Endothelial cell (in vitro differentiated cells): ENCODE data around the gene DACH1. TPM values are rescaled to one million over a fixed set of nuclear protein-coding genes. Genes with fewer than 3 reads are reported as not detected.

ENCODE experiments used
- DNase-seq: peaks from one replicate; pipeline ENCODE4 v3.0.0; 2021; ENCODE audit warnings: low spot score
- H3K27ac Mint-ChIP-seq: one replicate; pipeline ENCODE4 v1.8.0; 2021; ENCODE audit warnings: mixed read lengths, inconsistent platforms; ENCODE audit not compliant: unreplicated experiment
- H3K27me3 Mint-ChIP-seq: one replicate; pipeline ENCODE4 v1.8.0; 2021; ENCODE audit warnings: mild to moderate bottlenecking, moderate library complexity, mixed read lengths, inconsistent platforms; ENCODE audit not compliant: unreplicated experiment
- H3K36me3 Mint-ChIP-seq: one replicate; pipeline ENCODE4 v1.8.0; 2021; ENCODE audit warnings: mild to moderate bottlenecking, low read depth, mixed read lengths, inconsistent platforms; ENCODE audit not compliant: unreplicated experiment
- H3K4me1 Mint-ChIP-seq: one replicate; pipeline ENCODE4 v1.8.0; 2021; ENCODE audit warnings: mild to moderate bottlenecking, mixed read lengths, inconsistent platforms; ENCODE audit not compliant: unreplicated experiment
- H3K4me3 Mint-ChIP-seq: one replicate; pipeline ENCODE4 v1.8.0; 2021; ENCODE audit warnings: mild to moderate bottlenecking, mixed read lengths, inconsistent platforms; ENCODE audit not compliant: unreplicated experiment
- H3K9me3 Mint-ChIP-seq: one replicate; pipeline ENCODE4 v1.8.0; 2021; ENCODE audit warnings: mixed read lengths, inconsistent platforms; ENCODE audit not compliant: unreplicated experiment
- total RNA-seq: library from RNA; stranded (reverse); fragmentation: NEBNext Ultra II Directional; extraction: Animal tissue kit (Norgen Biotek cat#: 25700); gene quantifications from one replicate; pipeline ENCODE4 v1.2.1, GENCODE V29; 2021; ENCODE audit not compliant: unreplicated experiment
- TF ChIP-seq, protein P1 (sequence below): fragments of 200-600 bp; sonication (generic); IDR thresholded peaks from one replicate; pipeline ENCODE4 v1.5.0; 2021; ENCODE audit warnings: antibody characterized with exemption; ENCODE audit not compliant: unreplicated experiment

DACH1 gene
- total RNA-seq, 1 donor from 2014 or later: 36.4 TPM

GRCh38 chr13:71536201-71536600 is 330.8 kb downstream of the DACH1 start:
- TF ChIP-seq, protein P1, sequence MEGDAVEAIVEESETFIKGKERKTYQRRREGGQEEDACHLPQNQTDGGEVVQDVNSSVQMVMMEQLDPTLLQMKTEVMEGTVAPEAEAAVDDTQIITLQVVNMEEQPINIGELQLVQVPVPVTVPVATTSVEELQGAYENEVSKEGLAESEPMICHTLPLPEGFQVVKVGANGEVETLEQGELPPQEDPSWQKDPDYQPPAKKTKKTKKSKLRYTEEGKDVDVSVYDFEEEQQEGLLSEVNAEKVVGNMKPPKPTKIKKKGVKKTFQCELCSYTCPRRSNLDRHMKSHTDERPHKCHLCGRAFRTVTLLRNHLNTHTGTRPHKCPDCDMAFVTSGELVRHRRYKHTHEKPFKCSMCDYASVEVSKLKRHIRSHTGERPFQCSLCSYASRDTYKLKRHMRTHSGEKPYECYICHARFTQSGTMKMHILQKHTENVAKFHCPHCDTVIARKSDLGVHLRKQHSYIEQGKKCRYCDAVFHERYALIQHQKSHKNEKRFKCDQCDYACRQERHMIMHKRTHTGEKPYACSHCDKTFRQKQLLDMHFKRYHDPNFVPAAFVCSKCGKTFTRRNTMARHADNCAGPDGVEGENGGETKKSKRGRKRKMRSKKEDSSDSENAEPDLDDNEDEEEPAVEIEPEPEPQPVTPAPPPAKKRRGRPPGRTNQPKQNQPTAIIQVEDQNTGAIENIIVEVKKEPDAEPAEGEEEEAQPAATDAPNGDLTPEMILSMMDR: no peak
- no peak for DNase-seq
- Mint-ChIP-seq H3K36me3 (no peaks in the 10 kb centered on the region), H3K27ac (no peak overlapping the region), H3K27me3 (no peaks in the 10 kb centered on the region), H3K4me1 (no peaks in the 10 kb centered on the region), H3K4me3 (no peak overlapping the region), H3K9me3 (no peaks in the 10 kb centered on the region)

DNA sequence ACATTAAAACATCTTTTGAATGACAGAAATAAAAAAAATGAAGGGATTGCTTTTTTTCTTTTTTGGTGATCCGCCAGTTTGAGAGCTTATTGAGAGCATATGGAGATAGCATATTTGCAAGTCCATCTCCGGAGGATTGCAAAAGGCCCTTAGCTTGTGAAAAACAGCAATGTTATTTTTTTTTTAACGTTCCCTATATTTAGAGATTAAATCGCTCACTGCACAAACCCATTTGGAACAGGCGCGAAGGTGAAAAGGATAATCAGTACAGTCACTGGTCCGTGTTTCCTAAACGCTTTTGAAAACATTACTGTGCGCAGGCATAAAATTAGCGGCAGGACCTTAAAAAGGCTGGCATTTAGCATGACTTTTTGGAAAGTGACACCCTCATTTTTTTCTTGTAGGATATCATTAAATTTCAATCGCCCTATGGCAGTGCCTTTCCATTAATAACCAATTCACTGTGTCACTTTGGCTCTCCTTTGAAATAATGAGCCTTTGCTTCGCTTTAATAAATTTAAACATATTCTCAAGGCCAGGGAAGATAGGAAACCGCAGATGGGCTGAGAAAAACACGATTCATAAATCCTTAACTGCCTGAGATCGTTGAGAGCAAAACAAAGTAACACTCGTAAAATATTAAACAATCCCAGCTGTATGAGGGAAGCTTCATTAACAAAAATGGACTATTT is 342.2 kb downstream of the DACH1 start:
- H3K27ac Mint-ChIP-seq: no peak overlapping the region
- peaks cover 4% of the 10 kb centered on the region for H3K4me1 Mint-ChIP-seq
- DNase-seq: no peak
- no peak overlapping the region for H3K4me3 Mint-ChIP-seq
- no peaks in the 10 kb centered on the region for H3K36me3 Mint-ChIP-seq
- TF ChIP-seq, protein P1: no peak
- peaks cover 3% of the 10 kb centered on the region for H3K27me3 Mint-ChIP-seq
- no peaks in the 10 kb centered on the region for H3K9me3 Mint-ChIP-seq

- no peaks in the 10 kb centered on the region for H3K36me3 Mint-ChIP-seq
These were observed 342.8 kb downstream of the DACH1 start for GRCh38 chr13:71524245-71524612.

DNA sequence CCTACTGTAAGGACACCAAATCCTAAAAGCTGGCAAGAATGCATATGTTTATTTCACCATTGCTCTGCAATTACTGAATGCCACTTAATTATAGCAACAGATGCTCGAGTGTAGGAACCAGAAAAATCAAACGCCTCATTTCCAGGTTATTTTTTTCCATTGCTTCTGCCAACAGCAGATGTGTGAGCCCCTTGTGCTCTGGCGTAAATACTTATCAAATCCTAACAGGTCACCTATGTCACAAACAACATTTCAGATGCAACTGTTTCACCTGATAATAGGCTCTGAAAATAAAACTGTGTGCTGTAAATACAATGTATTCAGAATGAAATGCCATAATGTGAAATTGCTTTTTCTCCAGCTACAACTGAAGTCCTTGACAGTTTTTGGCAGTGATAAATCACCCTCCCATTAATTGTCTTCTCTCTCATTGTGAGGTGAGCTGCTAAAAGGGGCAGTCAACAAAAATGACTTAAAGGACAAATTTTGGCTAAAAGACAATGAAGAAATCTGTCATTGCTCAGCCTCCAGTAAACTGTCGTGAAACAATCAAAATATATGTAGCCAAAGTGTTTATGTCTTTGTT is 344.0 kb downstream of the DACH1 start:
- no peak overlapping the region for H3K27ac Mint-ChIP-seq
- peaks cover 4% of the 10 kb centered on the region for H3K4me1 Mint-ChIP-seq
- H3K9me3 Mint-ChIP-seq: no peaks in the 10 kb centered on the region
- peaks cover 3% of the 10 kb centered on the region for H3K27me3 Mint-ChIP-seq
- no peak for DNase-seq
- TF ChIP-seq, protein P1: no peak
- H3K4me3 Mint-ChIP-seq: no peak overlapping the region
- no peaks in the 10 kb centered on the region for H3K36me3 Mint-ChIP-seq

More at GRCh38 chr13:71524245-71524612, 342.8 kb downstream of the DACH1 start:
- TF ChIP-seq, protein P1: no peak
- peaks cover 4% of the 10 kb centered on the region for H3K4me1 Mint-ChIP-seq
- H3K27me3 Mint-ChIP-seq: peaks cover 3% of the 10 kb centered on the region
- no peaks in the 10 kb centered on the region for H3K9me3 Mint-ChIP-seq
- DNase-seq: no peak
- no peak overlapping the region for H3K27ac Mint-ChIP-seq
- no peak overlapping the region for H3K4me3 Mint-ChIP-seq

DNA sequence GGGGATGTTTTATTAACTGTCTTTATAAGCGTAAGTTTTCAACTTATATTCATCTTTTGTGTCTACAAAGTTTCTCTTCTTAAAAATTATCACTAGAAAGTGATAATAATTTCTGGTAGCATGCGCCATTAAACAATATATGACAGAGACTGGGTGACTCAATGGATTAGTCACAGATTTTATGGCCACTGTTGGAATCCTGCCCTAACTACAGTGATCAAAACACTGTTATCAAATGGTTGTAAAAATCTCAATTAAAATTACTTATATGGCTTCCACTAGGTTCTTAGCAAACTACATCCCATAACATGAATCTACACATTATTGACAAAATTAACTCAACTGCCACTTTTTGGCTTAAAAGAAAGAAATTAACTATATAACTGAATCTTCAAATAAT is 350.0 kb downstream of the DACH1 start:
- Mint-ChIP-seq H3K36me3 (no peaks in the 10 kb centered on the region), H3K4me1 (peaks cover 4% of the 10 kb centered on the region)

More for the DNA sequence above, 350.0 kb downstream of the DACH1 start:
- DNase-seq: no peak
- TF ChIP-seq, protein P1: no peak
- H3K9me3 Mint-ChIP-seq: no peaks in the 10 kb centered on the region
- no peak overlapping the region for H3K27ac Mint-ChIP-seq
- no peak overlapping the region for H3K4me3 Mint-ChIP-seq
- H3K27me3 Mint-ChIP-seq: peaks cover 3% of the 10 kb centered on the region
